Nephron progenitor cell (in vitro differentiated cells): ENCODE data around the gene SLC35A5.

Source experiments
- DNase-seq: peaks from one replicate; pipeline ENCODE4 v3.0.0; 2021
- H3K27ac Mint-ChIP-seq: 2 replicates; pipeline ENCODE4 v1.8.0; 2021; ENCODE audit warnings: mild to moderate bottlenecking, moderate library complexity, mixed read lengths
- H3K27me3 Mint-ChIP-seq: 2 replicates; pipeline ENCODE4 v1.8.0; 2021; ENCODE audit warnings: mild to moderate bottlenecking, low read depth, mixed read lengths; ENCODE audit not compliant: poor library complexity
- H3K36me3 Mint-ChIP-seq: 2 replicates; pipeline ENCODE4 v1.8.0; 2021; ENCODE audit warnings: low read depth, mixed read lengths
- H3K4me1 Mint-ChIP-seq: 2 replicates; pipeline ENCODE4 v1.8.0; 2021; ENCODE audit warnings: mixed read lengths
- H3K4me3 Mint-ChIP-seq: 2 replicates; pipeline ENCODE4 v1.8.0; 2021; ENCODE audit warnings: mild to moderate bottlenecking, moderate library complexity, mixed read lengths
- H3K9me3 Mint-ChIP-seq: 2 replicates; pipeline ENCODE4 v1.8.0; 2021; ENCODE audit warnings: mild to moderate bottlenecking, moderate library complexity, mixed read lengths
- CTCF ChIP-seq: fragments of 200-600 bp; sonication (generic); IDR thresholded peaks from 2 replicates; pipeline ENCODE4 v1.5.0; 2021; ENCODE audit warnings: antibody characterized with exemption

SLC35A5 gene

GRCh38 chr3:112631257-112631656 lies 69.4 kb downstream of the SLC35A5 start:
- Mint-ChIP-seq H3K9me3 (peaks cover 10% of the 10 kb centered on the region), H3K4me1 (peaks cover 86% of the 10 kb centered on the region), H3K27me3 (peaks cover 3% of the 10 kb centered on the region), H3K36me3 (peaks cover 19% of the 10 kb centered on the region), H3K4me3 (no peak overlapping the region), H3K27ac (no peak overlapping the region)
- no peak for TF ChIP-seq CTCF
- DNase-seq, result no peak

- Mint-ChIP-seq H3K36me3 (peaks cover 17% of the 10 kb centered on the region), H3K9me3 (peaks cover 24% of the 10 kb centered on the region), H3K4me1 (peaks cover 87% of the 10 kb centered on the region), H3K4me3 (no peak overlapping the region), H3K27ac (no peak overlapping the region), H3K27me3 (peaks cover 3% of the 10 kb centered on the region)
- DNase-seq, result no peak
- no peak for TF ChIP-seq CTCF
Measured at GRCh38 chr3:112632596-112632995, 70.8 kb downstream of the SLC35A5 start.

GRCh38 chr3:112633191-112633590 lies 71.3 kb downstream of the SLC35A5 start:
- Mint-ChIP-seq H3K4me3 (peak overlapping the region; percentile 10), H3K36me3 (peaks cover 13% of the 10 kb centered on the region), H3K4me1 (peaks cover 87% of the 10 kb centered on the region), H3K9me3 (peaks cover 30% of the 10 kb centered on the region), H3K27me3 (peaks cover 3% of the 10 kb centered on the region), H3K27ac (peak overlapping the region; percentile 46)
- TF ChIP-seq CTCF, result no peak
- no peak for DNase-seq

- Mint-ChIP-seq H3K27me3 (peaks cover 3% of the 10 kb centered on the region), H3K27ac (peak overlapping the region; percentile 46), H3K36me3 (peaks cover 8% of the 10 kb centered on the region), H3K4me3 (peak overlapping the region; percentile 10), H3K9me3 (peaks cover 32% of the 10 kb centered on the region), H3K4me1 (peaks cover 84% of the 10 kb centered on the region)
- TF ChIP-seq CTCF, result no peak
- no peak for DNase-seq
Measured at GRCh38 chr3:112633757-112634156, 71.9 kb downstream of the SLC35A5 start.

GRCh38 chr3:112634786-112635541 lies 73.1 kb downstream of the SLC35A5 start:
- Mint-ChIP-seq H3K27me3 (peaks cover 9% of the 10 kb centered on the region), H3K4me1 (peaks cover 77% of the 10 kb centered on the region), H3K27ac (no peak overlapping the region), H3K36me3 (no peaks in the 10 kb centered on the region), H3K9me3 (peaks cover 32% of the 10 kb centered on the region), H3K4me3 (peak overlapping the region; percentile 64)
- no peak for TF ChIP-seq CTCF
- DNase-seq, result no peak
